Smooth muscle cell of the brain vasculature (primary cell): ENCODE data around the gene SLC29A3.
"Not testable (repeated sequence)": the region's sequence is repeated elsewhere in the genome, so short reads cannot be mapped to it uniquely, and the experiment has no call there.

Experiments
- DNase-seq: peaks from one replicate; pipeline ENCODE4 v3.0.0-alpha.2; 2012; ENCODE audit warnings: low read depth, low spot score

Gene SLC29A3

GRCh38 chr10:71283876-71284275 lies 35.2 kb upstream of the SLC29A3 start:
- no peak for DNase-seq

GRCh38 chr10:71284544-71285179 lies 34.4 kb upstream of the SLC29A3 start:
- no peak for DNase-seq

GRCh38 chr10:71285180-71285545 lies 33.9 kb upstream of the SLC29A3 start:
- no peak for DNase-seq

GRCh38 chr10:71285986-71286385 lies 33.1 kb upstream of the SLC29A3 start:
- no peak for DNase-seq

DNA sequence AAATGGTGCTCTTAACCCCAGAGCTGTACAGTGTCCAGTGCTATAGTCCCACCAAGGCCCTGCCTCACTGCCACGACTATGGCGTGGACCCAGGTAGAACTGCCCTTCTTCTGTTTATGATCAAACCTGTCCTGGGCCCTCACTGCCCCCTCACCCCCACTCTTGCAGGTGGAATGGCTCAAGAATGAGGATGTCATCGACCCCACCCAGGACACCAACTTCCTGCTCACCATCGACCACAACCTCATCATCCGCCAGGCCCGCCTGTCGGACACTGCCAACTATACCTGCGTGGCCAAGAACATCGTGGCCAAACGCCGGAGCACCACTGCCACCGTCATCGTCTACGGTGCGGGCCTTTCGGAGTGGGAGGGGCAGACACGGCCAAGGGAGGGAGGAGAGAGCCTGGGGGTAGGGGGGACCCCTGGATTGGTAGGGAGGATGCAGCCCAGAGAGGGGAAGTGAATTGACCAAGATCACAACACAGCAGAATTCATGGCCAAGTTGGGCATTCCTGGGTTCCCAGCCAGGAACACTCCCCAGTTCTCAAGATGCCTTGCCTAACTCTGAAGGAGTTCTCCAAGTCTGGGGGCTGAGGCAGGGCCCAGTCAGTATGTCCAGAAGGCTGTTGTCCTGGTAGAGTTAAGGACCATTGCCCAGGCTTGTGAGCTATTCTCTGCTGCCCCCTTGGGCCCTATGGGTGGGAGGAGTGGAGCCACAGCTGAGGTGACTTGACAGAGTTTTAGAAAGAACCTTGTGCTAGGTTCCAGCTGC lies 32.4 kb upstream of the SLC29A3 start:
- DNase-seq: no peak

DNA sequence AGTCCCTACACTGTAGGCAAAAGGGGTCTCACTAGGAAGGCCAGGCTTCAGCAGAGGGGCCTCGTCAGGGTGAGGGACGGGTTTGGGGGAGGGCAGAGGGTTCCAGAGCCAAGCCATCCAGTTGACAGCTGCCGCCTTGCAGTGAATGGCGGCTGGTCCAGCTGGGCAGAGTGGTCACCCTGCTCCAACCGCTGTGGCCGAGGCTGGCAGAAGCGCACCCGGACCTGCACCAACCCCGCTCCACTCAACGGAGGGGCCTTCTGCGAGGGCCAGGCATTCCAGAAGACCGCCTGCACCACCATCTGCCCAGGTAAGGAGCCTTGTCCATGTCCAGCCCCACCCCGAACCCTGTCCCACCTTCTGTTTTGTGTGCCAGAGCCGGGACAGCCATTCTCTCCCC lies 31.6 kb upstream of the SLC29A3 start:
- DNase-seq: no peak

GRCh38 chr10:71288461-71288860 lies 30.6 kb upstream of the SLC29A3 start:
- DNase-seq: no peak

GRCh38 chr10:71289421-71290130 lies 29.5 kb upstream of the SLC29A3 start:
- DNase-seq: no peak

- no peak for DNase-seq
Observed at GRCh38 chr10:71290331-71290730, 28.7 kb upstream of the SLC29A3 start.

DNA sequence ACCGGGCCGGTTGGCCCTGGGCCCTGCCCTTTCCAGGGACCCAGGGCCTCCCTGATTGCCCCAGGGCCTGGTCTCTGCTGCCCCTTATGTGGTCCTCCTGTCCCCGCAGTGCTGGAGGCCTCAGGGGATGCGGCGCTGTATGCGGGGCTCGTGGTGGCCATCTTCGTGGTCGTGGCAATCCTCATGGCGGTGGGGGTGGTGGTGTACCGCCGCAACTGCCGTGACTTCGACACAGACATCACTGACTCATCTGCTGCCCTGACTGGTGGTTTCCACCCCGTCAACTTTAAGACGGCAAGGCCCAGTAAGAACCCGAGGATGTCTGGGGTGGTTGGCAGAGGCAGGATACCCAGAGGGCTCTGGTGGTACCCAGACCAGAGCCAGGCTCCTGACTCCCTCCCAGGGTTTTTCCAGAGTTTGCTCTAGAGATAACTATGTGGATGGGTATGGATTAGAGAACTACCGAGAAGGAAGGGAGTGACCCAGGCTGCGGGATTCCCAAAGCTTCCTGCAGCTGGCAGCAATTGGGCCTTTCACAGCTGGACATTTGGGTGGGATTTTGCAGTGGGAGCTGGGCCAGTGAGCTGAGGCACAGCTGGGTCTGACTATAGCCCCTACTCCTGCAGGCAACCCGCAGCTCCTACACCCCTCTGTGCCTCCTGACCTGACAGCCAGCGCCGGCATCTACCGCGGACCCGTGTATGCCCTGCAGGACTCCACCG lies 28.1 kb upstream of the SLC29A3 start:
- no peak for DNase-seq

DNA sequence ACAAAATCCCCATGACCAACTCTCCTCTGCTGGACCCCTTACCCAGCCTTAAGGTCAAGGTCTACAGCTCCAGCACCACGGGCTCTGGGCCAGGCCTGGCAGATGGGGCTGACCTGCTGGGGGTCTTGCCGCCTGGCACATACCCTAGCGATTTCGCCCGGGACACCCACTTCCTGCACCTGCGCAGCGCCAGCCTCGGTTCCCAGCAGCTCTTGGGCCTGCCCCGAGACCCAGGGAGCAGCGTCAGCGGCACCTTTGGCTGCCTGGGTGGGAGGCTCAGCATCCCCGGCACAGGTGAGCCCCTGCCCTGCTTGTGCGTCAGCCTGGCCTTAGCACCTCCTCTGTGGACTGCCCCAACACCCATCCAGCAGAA lies 27.5 kb upstream of the SLC29A3 start:
- DNase-seq: no peak

DNA sequence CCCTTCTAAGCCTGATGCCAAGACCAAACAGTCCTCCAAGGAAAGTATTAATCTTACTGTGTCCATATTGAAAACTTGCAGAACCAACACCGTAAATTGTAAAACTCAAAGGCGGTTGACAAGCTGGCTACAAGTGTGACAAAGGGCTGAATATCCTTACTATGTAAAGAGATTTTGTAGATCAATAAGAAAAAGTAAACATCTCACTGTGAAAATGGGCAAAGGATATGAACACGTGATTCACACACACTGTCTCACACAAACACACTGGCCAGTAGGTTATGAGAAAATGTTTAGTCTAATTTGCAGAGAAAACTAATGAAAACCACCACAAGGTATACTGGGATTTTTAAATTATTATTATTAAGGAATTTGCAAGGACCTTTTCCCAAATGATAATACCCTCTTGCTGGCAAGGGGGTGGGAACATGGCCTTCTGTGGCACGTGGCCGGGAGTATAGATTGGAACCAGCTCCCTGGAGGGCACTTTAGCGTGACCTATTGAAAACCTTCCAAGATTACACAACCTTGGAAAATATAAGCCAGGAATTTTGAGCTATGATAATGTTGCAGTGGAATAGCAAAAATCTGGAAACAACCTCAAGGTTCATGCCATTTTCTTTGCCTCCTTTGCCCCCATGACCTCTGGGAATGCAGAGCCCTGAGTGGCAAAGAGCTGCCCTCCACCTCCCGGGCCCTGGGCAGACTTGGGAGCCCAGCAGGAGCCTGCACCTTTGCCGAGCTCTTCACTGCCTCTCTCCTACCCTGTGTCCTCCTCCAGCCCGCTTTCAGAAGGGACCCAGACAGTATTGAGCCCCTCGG lies 26.2 kb upstream of the SLC29A3 start:
- no peak for DNase-seq

DNA sequence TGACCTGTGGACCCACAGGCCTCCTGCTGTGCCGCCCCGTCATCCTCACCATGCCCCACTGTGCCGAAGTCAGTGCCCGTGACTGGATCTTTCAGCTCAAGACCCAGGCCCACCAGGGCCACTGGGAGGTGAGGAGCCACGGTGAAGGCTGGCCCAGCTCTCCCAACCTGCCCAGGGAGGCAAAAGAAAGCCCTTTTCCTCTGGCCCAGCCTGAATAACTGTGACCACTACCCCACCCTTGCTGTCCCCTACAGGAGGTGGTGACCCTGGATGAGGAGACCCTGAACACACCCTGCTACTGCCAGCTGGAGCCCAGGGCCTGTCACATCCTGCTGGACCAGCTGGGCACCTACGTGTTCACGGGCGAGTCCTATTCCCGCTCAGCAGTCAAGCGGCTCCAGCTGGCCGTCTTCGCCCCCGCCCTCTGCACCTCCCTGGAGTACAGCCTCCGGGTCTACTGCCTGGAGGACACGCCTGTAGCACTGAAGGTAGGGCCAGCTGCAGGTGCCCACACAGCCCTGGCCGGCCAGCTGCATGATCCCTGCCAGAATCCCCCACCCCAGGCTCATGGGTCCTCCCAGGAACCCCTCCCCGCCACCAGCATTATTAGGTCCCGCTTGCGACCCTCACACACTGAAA lies 25.5 kb upstream of the SLC29A3 start:
- no peak for DNase-seq

- DNase-seq: no peak
Observed at GRCh38 chr10:71294091-71294561, 24.9 kb upstream of the SLC29A3 start.

GRCh38 chr10:71294856-71295255 lies 24.2 kb upstream of the SLC29A3 start:
- no peak for DNase-seq

GRCh38 chr10:71295641-71296040 lies 23.4 kb upstream of the SLC29A3 start:
- no peak for DNase-seq

DNA sequence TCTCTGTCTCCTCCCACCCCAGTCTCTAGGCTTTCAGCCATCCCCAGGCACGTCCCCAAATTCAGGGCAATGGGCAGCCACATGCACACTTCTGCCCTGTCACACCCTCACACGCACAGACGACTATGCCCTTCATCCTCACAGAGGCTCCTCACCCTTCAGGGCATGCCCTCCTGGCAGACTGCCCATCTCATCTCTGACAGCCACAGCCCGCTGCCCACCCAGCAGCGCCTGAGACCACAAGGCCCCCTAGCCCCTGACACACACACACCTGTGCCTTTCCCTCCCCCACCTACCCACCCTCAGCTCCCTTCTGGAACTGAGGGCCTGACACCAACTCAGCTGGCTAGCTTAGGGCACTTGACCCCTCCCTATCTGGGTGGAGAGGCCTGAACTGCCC lies 23.0 kb upstream of the SLC29A3 start:
- DNase-seq: no peak

DNA sequence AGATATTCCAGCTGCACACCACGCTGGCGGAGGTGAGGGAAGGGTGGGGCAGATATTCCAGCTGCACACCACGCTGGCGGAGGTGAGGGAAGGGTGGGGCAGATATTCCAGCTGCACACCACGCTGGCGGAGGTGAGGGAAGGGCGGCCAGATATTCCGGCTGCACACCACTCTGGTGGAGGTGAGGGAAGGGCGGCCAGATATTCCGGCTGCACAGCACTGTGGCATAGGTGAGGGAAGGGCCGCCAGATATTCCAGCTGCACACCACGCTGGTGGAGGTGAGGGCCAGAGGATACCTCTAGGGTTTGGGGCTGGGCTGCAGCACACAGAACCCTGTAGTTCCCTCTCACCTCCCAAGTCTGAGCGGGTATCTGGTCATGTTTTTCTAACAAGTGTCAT lies 22.2 kb upstream of the SLC29A3 start:
- DNase-seq: not testable (repeated sequence)

- no peak for DNase-seq
Observed at GRCh38 chr10:71297343-71297742, 21.7 kb upstream of the SLC29A3 start.

DNA sequence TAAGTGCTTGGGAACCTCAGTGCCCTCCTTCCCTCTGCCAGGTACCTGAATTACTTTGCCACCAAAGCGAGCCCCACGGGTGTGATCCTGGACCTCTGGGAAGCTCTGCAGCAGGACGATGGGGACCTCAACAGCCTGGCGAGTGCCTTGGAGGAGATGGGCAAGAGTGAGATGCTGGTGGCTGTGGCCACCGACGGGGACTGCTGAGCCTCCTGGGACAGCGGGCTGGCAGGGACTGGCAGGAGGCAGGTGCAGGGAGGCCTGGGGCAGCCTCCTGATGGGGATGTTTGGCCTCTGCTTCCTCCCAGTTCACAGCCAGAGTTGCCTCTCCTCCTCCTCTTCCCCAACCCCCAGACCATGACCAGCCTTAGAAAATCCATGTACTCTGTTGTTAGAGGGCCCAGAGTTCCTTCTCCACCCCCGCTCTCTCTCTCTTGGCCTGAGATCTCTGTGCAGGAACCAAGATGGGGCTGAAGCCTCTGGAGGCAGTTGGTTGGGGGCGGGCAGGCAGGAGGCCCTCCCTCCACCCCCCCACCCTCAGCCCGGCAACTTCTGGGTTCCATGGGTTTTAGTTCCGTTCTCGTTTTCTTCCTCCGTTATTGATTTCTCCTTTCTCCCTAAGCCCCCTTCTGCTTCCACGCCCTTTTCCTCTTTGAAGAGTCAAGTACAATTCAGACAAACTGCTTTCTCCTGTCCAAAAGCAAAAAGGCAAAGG lies 19.8 kb upstream of the SLC29A3 start:
- DNase-seq: no peak
